ENCODE measurements around the gene ATL2. TPM values are rescaled to one million over a fixed set of nuclear protein-coding genes. Genes with fewer than 3 reads are reported as not detected.

ATL2 gene
- total and polyA plus RNA-seq, 2 experiments from 2014 or later = 28.7 to 86.5 TPM

GRCh38 chr2:38362232-38362631 is 14.8 kb downstream of the ATL2 start:
- peak overlapping the region; percentile 47 for H3K27ac ChIP-seq
- no peak for DNase-seq (ENCODE audit: low read depth in 1 of 2, low spot score in 1 of 2)
- peaks cover 2% of the 10 kb centered on the region for H3K36me3 ChIP-seq

GRCh38 chr2:38360177-38360576 is 16.9 kb downstream of the ATL2 start:
- H3K36me3 ChIP-seq = peaks cover 2% of the 10 kb centered on the region
- no peaks in the 10 kb centered on the region for H3K9me3 ChIP-seq (ENCODE audit: low read depth)
- H3K4me1 ChIP-seq (ENCODE audit: low read depth) = no peaks in the 10 kb centered on the region
- no peak for DNase-seq (ENCODE audit: low read depth in 1 of 2, low spot score in 1 of 2)
- no peaks in the 10 kb centered on the region for H3K27me3 ChIP-seq
- no peak overlapping the region for H3K27ac ChIP-seq
- no peak overlapping the region for H3K4me3 ChIP-seq
- TF ChIP-seq CTCF (IDR thresholded peaks at IDR 0.05; ENCODE audit: low read depth, low read length) = no peak

More at GRCh38 chr2:38362232-38362631, 14.8 kb downstream of the ATL2 start:
- Histone ChIP-seq H3K27me3 (no peaks in the 10 kb centered on the region), H3K9me3 (ENCODE audit: low read depth) (no peaks in the 10 kb centered on the region), H3K4me3 (no peak overlapping the region), H3K4me1 (ENCODE audit: low read depth) (no peaks in the 10 kb centered on the region)
- no peak for TF ChIP-seq CTCF (IDR thresholded peaks at IDR 0.05; ENCODE audit: low read depth, low read length)

GRCh38 chr2:38353402-38353801 is 23.7 kb downstream of the ATL2 start:
- no peak for TF ChIP-seq CTCF (IDR thresholded peaks at IDR 0.05; ENCODE audit: low read depth, low read length)
- Histone ChIP-seq H3K4me3 (no peak overlapping the region), H3K27ac (no peak overlapping the region), H3K36me3 (peaks cover 2% of the 10 kb centered on the region), H3K27me3 (no peaks in the 10 kb centered on the region), H3K9me3 (ENCODE audit: low read depth) (no peaks in the 10 kb centered on the region), H3K4me1 (ENCODE audit: low read depth) (peaks cover 5% of the 10 kb centered on the region)
- DNase-seq (ENCODE audit: low read depth in 1 of 2, low spot score in 1 of 2) = no peak

- H3K9me3 ChIP-seq (ENCODE audit: low read depth) = no peaks in the 10 kb centered on the region
- H3K36me3 ChIP-seq = no peaks in the 10 kb centered on the region
- no peak for DNase-seq (ENCODE audit: low read depth in 1 of 2, low spot score in 1 of 2)
- H3K4me3 ChIP-seq = no peak overlapping the region
- H3K27me3 ChIP-seq = no peaks in the 10 kb centered on the region
- peak overlapping the region; percentile 48 for H3K27ac ChIP-seq
- peaks cover 5% of the 10 kb centered on the region for H3K4me1 ChIP-seq (ENCODE audit: low read depth)
- no peak for TF ChIP-seq CTCF (IDR thresholded peaks at IDR 0.05; ENCODE audit: low read depth, low read length)
These were observed 24.7 kb downstream of the ATL2 start for GRCh38 chr2:38352336-38352735.

GRCh38 chr2:38345323-38346038 is 31.6 kb downstream of the ATL2 start:
- no peak for TF ChIP-seq CTCF (IDR thresholded peaks at IDR 0.05; ENCODE audit: low read depth, low read length)
- no peaks in the 10 kb centered on the region for H3K27me3 ChIP-seq
- H3K27ac ChIP-seq = peak overlapping the region; percentile 20
- peaks cover 8% of the 10 kb centered on the region for H3K4me1 ChIP-seq (ENCODE audit: low read depth)
- no peak for DNase-seq (ENCODE audit: low read depth in 1 of 2, low spot score in 1 of 2)
- H3K4me3 ChIP-seq = no peak overlapping the region
- peaks cover 21% of the 10 kb centered on the region for H3K36me3 ChIP-seq
- H3K9me3 ChIP-seq (ENCODE audit: low read depth) = no peaks in the 10 kb centered on the region
